Loucy (cell line): ENCODE results near the gene DNASE1L3.

Source experiments
- H2AFZ ChIP-seq: fragments of 200-600 bp; sonication (generic); 2 replicates; pipeline ENCODE4 v1.6.0; 2016; ENCODE audit warnings: antibody characterized with exemption, mild to moderate bottlenecking, low read length, moderate library complexity
- H3F3A ChIP-seq: fragments of 200-600 bp; 2 replicates; pipeline ENCODE4 v1.6.0; 2016; ENCODE audit warnings: antibody characterized with exemption, low read depth, mild to moderate bottlenecking
- H3K27me3 ChIP-seq: fragments of 200-600 bp; sonication (generic); 2 replicates; pipeline ENCODE4 v1.6.1; 2014; ENCODE audit warnings: low read length, mild to moderate bottlenecking; ENCODE audit not compliant: insufficient read depth, poor library complexity, severe bottlenecking
- H3K36me3 ChIP-seq: fragments of 200-600 bp; sonication (generic); 2 replicates; pipeline ENCODE4 v1.6.1; 2016; ENCODE audit warnings: low read length; ENCODE audit not compliant: insufficient read depth
- H3K4me1 ChIP-seq: fragments of 200-600 bp; sonication (generic); 2 replicates; pipeline ENCODE4 v1.5.1; 2014; ENCODE audit warnings: low read length, mild to moderate bottlenecking; ENCODE audit not compliant: insufficient read depth, poor library complexity, severe bottlenecking
- H3K4me2 ChIP-seq: fragments of 200-600 bp; sonication (generic); 2 replicates; pipeline ENCODE4 v1.6.0; 2014; ENCODE audit warnings: antibody characterized with exemption, low read length, low read depth, mild to moderate bottlenecking; ENCODE audit not compliant: poor library complexity, severe bottlenecking
- H3K4me3 ChIP-seq: fragments of 200-600 bp; sonication (generic); 2 replicates; pipeline ENCODE4 v1.5.1; 2014; ENCODE audit warnings: low read length, mild to moderate bottlenecking, mixed read lengths; ENCODE audit not compliant: poor library complexity, severe bottlenecking
- H3K79me2 ChIP-seq: fragments of 200-600 bp; sonication (generic); 2 replicates; pipeline ENCODE4 v1.6.1; 2014; ENCODE audit warnings: low read length; ENCODE audit not compliant: insufficient read depth
- H3K9ac ChIP-seq: fragments of 200-600 bp; sonication (generic); 2 replicates; pipeline ENCODE4 v1.6.0; 2014; ENCODE audit warnings: mild to moderate bottlenecking, low read depth, low read length, moderate library complexity; ENCODE audit not compliant: poor library complexity, severe bottlenecking
- H3K9me2 ChIP-seq: fragments of 200-600 bp; sonication (generic); replicated peaks from 2 replicates; pipeline ENCODE4 v1.6.1; 2016; ENCODE audit warnings: low read depth, low read length, mixed read lengths
- H3K9me3 ChIP-seq: fragments of 200-600 bp; sonication (generic); 2 replicates; pipeline ENCODE4 v1.6.1; 2014; ENCODE audit warnings: mild to moderate bottlenecking, antibody characterized with exemption, low read length, low read depth; ENCODE audit not compliant: insufficient read depth
- H4K20me1 ChIP-seq: fragments of 200-600 bp; sonication (generic); 2 replicates; pipeline ENCODE4 v1.6.0; 2014; ENCODE audit warnings: antibody characterized with exemption, low read length, mild to moderate bottlenecking; ENCODE audit not compliant: insufficient read depth, poor library complexity, severe bottlenecking
- EZH2phosphoT487 ChIP-seq: fragments of 200-600 bp; IDR thresholded peaks from 2 replicates; pipeline ENCODE4 v1.6.1; 2018; ENCODE audit warnings: antibody characterized with exemption, mild to moderate bottlenecking, moderate library complexity, borderline replicate concordance
- TF ChIP-seq, protein P1 (sequence below): fragments of 200-600 bp; sonication (generic); conservative IDR thresholded peaks from 2 replicates; pipeline ENCODE4 v1.5.1; 2014; ENCODE audit warnings: mild to moderate bottlenecking, antibody characterized with exemption, low read length

The DNASE1L3 gene

DNA sequence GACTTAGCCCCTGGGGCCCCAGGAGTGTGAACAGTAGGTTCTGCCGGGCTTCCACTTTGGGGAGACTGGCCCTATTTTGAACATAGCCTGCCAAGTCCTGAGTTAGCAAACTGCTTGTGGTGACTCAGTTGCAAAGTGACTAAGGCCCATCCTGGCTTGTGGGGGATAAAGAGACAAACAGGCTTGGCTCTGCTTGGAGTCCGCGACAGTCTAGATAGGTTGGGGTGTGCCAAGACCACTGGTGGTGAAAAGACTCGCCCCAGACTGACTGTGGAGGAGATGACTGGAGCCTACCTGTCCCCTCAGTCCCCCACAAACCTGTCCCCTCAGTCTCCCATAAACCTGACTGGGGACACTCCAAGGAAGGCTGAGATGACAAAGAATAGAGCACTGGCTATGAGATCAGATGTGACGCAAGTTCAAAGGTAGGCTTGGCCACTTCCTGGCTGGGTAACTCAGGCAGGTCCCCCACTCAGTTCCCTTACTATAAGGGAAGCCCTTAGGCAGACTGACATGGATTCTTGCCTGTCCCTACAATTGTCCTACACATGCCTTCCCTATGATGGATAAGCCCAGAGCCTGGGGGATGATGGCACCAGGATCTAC, 4.3 kb downstream of the DNASE1L3 start:
- H3F3A ChIP-seq, result no peaks in the 10 kb centered on the region
- H2AFZ ChIP-seq, result no peak overlapping the region
- H3K79me2 ChIP-seq, result no peaks in the 10 kb centered on the region
- H3K9me2 ChIP-seq, result no peaks in the 10 kb centered on the region
- no peaks in the 10 kb centered on the region for H3K36me3 ChIP-seq
- no peaks in the 10 kb centered on the region for H3K9me3 ChIP-seq
- no peak overlapping the region for H3K4me3 ChIP-seq
- no peak overlapping the region for H3K4me2 ChIP-seq
- H3K4me1 ChIP-seq, result peaks cover 4% of the 10 kb centered on the region
- H3K27me3 ChIP-seq, result no peaks in the 10 kb centered on the region
- no peak overlapping the region for H3K9ac ChIP-seq
- no peaks in the 10 kb centered on the region for H4K20me1 ChIP-seq
- TF ChIP-seq, protein P1, sequence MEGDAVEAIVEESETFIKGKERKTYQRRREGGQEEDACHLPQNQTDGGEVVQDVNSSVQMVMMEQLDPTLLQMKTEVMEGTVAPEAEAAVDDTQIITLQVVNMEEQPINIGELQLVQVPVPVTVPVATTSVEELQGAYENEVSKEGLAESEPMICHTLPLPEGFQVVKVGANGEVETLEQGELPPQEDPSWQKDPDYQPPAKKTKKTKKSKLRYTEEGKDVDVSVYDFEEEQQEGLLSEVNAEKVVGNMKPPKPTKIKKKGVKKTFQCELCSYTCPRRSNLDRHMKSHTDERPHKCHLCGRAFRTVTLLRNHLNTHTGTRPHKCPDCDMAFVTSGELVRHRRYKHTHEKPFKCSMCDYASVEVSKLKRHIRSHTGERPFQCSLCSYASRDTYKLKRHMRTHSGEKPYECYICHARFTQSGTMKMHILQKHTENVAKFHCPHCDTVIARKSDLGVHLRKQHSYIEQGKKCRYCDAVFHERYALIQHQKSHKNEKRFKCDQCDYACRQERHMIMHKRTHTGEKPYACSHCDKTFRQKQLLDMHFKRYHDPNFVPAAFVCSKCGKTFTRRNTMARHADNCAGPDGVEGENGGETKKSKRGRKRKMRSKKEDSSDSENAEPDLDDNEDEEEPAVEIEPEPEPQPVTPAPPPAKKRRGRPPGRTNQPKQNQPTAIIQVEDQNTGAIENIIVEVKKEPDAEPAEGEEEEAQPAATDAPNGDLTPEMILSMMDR, result no peak
- no peak for TF ChIP-seq EZH2phosphoT487

DNA sequence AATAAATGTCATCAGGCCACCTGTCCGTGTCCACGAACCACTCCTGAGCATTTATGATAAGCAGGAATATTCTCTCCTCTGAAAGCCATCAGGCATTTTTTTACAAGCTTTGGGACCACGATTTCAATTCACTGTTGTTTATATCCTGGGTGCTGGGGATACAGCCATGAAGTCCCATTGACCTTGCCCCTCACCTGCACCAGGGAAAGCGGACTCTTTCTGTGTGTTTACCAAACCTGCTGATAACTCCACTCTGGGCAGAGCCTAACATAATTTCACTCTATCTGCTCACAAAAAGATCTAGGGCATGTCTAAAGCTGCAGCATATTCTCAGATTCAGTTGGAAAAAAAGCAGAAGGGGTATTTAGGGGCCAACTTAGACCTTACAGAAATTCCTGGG, 4.8 kb downstream of the DNASE1L3 start:
- no peaks in the 10 kb centered on the region for H3F3A ChIP-seq
- peaks cover 8% of the 10 kb centered on the region for H3K4me1 ChIP-seq
- no peaks in the 10 kb centered on the region for H3K9me3 ChIP-seq
- H3K9ac ChIP-seq, result no peak overlapping the region
- no peaks in the 10 kb centered on the region for H3K36me3 ChIP-seq
- no peaks in the 10 kb centered on the region for H3K79me2 ChIP-seq
- H3K9me2 ChIP-seq, result no peaks in the 10 kb centered on the region
- H3K27me3 ChIP-seq, result no peaks in the 10 kb centered on the region
- TF ChIP-seq, protein P1, result no peak
- H3K4me3 ChIP-seq, result no peak overlapping the region
- no peaks in the 10 kb centered on the region for H4K20me1 ChIP-seq
- no peak overlapping the region for H2AFZ ChIP-seq
- no peak overlapping the region for H3K4me2 ChIP-seq

DNA sequence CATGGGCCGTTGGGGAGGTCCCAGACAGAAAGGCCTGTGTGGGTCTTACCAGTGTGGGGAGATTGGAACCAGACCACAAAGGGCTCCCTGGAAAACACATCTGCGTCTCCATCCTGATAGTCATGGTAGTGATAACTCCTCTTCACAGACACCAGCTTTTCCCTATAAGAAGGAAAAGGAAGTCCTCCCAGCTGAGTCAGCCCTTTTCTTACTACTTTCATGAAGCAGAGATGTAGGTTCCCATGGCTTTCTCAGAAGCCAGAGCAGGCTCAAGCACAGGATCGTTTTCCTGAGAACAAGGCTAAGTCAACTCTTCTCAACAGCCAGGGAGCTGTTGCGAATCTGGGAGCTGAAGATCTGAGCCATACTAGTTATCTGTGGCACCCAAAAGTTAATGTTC, 6.1 kb downstream of the DNASE1L3 start:
- Histone ChIP-seq H3K9me2 (no peaks in the 10 kb centered on the region), H3K4me3 (no peak overlapping the region), H3K79me2 (no peaks in the 10 kb centered on the region), H3K4me1 (peaks cover 14% of the 10 kb centered on the region), H3K36me3 (no peaks in the 10 kb centered on the region), H2AFZ (no peak overlapping the region), H3F3A (no peaks in the 10 kb centered on the region), H3K27me3 (no peaks in the 10 kb centered on the region), H3K9me3 (no peaks in the 10 kb centered on the region), H3K4me2 (no peak overlapping the region), H4K20me1 (no peaks in the 10 kb centered on the region), H3K9ac (no peak overlapping the region)
- no peak for TF ChIP-seq EZH2phosphoT487
- TF ChIP-seq, protein P1, result no peak
